Bone marrow (tissue), 2 donors: Measurements from ENCODE around the gene SLIT3.
"Not testable (repeated sequence)": the region's sequence is repeated elsewhere in the genome, so short reads cannot be mapped to it uniquely, and the experiment has no call there.

Experiments
- DNase-seq, 2 donors: peaks; one replicate each; lab custom pipeline; 2025; lab: John Stamatoyannopoulos, UW

SLIT3 gene

GRCh38 chr5:169142264-169142970 lies 158.5 kb downstream of the SLIT3 start:
- DNase-seq = no peak

DNA sequence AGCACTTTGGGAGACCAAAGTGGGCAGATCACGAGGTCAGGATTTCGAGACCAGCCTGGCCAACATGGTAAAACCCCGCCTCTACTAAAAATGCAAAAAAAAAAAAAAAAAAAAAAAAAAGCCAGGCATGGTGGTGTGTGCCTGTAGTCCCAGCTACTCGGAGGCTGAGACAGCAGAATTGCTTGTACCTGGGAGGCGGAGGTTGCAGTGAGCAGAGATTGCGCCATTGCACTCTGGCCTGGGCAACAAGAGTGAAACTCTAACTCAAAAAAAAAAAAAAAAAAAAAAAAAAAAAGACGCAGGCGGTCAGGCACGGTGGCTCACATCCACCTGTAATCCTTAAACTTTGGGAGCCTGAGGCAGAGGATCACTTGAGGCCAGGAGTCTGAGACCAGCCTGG lies 160.7 kb downstream of the SLIT3 start:
- not testable (repeated sequence) for DNase-seq

DNA sequence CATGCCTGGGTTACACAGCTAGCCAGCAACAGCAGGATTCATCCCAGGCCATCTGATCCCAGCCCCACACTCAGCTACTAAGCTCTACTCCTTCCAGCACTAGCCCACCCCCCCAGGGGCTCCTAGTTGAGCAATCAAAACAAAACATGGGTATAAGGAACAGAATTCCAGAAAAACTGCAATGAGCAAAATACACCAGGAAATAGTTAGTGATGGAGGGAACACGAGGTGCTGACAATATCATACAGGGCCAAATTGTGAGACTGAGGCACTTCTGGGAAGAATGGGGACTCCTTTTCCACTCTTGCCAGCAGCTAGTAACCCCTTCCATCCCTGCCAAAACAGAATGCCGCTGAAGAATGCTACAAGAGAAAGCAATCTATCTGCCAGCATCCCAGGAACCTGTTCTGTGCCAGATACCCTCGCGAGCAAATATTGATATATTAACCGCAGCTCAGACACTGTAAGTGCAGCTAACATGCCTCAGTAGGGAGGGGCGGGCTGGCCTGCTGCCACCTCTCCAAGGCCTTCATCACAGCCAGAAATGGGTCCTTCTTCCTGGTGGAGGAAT lies 161.4 kb downstream of the SLIT3 start:
- DNase-seq = no peak

GRCh38 chr5:169133531-169133930 lies 167.4 kb downstream of the SLIT3 start:
- DNase-seq = no peak

DNA sequence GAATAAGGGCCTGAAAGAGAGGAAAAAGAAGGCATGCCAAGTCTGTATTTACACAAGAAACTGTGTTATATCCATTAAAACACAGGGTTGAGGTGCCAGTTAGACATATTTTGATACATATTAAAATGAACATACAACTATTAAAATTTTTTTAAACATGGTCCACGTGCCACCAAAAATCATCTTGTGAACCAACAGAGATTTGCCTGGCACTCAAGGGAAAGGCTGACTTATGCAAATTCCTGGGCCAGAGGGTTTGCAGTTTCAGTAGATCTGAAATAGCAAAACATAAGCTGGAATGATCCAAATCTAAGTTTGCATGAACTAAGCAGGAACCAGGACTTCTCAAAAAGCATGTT lies 168.7 kb downstream of the SLIT3 start:
- no peak for DNase-seq

- DNase-seq = no peak
Measured at GRCh38 chr5:169131616-169132301, 169.2 kb downstream of the SLIT3 start.

DNA sequence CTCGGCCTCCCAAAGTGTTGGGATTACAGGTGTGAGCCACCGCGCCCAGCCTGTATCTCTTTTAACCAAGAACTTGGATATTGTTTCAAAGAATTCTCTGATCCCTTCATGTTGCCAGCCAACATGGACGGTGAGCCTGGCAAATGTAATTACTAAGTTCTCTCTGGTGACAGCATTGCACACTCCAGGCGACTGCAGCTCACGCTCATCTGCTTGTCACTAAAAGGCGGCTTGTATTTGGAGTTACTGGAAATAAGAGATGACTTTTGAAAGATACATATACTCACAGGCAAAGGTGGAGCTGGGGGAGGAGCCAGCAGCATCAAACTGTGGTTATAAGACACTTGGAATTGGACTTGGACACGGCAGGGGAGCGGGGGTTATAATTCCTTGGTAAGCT lies 172.3 kb downstream of the SLIT3 start:
- DNase-seq = no peak

DNA sequence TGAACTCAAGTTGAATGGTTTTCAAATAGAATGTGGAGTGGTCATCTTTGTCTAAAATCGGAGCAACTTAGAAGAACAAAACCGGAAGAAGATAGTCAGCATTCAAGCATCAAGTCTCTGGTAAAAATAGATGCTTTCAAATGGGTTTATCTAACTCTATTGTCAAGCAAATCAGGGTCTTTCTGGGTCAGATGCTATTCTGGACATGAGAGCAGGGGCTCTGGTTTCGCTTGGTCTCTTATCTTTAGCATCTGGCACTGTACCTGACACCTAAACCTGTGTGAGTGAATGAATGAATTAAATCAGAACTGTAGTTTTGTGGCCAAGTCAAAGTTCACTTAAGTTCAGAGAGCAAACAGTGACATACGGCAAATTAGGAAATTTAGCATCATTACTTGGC lies 173.5 kb downstream of the SLIT3 start:
- no peak for DNase-seq

GRCh38 chr5:169126481-169127021 lies 174.4 kb downstream of the SLIT3 start:
- no peak for DNase-seq

DNA sequence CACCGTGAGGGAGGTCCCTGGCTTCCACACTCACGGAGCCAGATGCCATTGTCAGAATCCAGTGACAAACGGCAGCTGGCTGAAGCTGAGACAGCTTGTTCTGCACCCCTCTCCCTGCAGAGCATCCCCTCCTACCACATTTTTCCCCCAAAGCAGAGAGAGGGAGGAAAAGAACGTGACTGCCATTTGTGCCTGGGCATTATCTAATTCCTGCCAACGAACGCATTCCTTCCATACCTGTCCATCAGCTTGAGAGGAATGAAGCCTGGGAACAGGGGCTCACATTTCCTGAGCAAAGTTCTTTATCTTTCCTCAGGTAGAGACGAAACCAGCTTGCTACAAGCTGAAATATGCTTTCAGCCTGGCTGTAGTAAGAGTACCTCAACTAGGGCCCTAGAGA lies 175.4 kb downstream of the SLIT3 start:
- no peak for DNase-seq

DNA sequence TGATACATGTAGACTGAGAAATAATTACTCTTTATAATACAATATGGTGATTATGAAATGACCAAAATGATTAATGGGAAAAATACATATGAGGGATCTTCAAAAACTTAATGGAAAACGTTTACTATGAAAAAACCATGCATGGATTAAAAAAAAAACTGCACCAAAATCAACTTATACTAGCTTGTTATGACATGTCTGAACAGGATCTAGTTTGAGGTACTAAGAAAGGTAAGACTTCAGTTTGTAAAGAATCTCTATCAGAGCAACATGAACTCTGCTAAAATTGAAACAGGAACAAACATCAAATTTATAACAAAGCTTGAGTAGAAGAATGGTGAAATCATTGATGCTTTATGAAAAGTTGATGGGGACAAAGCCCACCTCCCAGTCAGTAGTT lies 178.0 kb downstream of the SLIT3 start:
- DNase-seq = no peak

GRCh38 chr5:169121630-169122420 lies 179.1 kb downstream of the SLIT3 start:
- no peak for DNase-seq

GRCh38 chr5:169119288-169120048 lies 181.5 kb downstream of the SLIT3 start:
- no peak for DNase-seq

DNA sequence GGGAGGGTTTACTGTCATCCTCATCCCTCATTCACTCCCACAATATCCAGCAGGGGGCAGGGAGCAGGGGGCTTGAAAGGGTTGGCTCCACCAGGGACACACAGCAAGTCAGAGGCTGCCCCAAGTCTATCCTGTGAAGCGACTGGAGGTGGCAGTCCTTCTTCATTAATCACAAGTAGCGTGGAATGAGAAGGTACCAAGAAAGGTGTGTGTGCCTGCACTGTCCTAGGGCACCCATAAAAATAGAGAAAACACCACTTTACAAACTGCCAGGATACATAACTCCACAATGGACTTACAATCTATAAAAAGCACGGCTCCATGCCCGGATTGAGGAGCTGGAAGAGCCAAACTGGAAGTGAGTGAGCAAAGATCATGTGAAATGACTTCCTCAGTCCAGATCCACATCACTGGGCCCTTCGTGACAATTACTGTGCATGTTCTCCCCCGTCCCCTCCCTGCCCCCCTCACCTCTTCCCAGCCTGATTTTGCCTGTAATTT lies 183.9 kb downstream of the SLIT3 start:
- DNase-seq = no peak

DNA sequence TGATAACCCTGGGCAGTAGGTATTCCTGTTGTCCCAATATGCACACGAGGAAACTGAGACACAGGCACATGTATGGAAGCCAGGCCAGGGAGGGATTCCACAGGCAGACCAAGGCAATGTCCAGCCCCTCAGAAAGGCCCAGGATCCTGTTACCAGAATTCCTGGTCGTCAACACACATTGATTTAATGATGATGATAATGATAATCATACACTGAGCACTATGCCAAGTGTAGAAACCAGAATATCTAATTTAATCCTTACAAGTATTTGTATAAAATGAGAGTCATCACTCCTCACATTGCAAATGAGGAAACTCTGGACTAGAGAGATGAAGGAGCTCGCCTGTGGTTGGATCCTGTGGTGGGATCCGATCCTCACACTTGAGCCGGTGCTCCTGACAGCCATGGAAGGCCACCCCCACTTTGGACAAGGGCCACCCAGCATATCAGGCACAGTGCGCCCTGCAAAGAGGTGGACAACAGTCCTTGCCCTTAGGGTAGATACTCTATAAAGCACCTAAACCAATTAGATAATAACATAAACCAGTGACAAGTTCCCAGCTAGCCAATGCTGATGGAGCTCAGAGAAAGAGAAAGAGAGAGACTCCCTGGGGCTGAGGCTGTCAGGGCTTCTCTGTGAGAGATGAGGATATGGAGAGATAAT lies 185.3 kb downstream of the SLIT3 start:
- DNase-seq = no peak

- no peak for DNase-seq
Measured at GRCh38 chr5:169114466-169115065, 186.4 kb downstream of the SLIT3 start.

- DNase-seq = no peak
Measured at GRCh38 chr5:169112016-169112415, 188.9 kb downstream of the SLIT3 start.

DNA sequence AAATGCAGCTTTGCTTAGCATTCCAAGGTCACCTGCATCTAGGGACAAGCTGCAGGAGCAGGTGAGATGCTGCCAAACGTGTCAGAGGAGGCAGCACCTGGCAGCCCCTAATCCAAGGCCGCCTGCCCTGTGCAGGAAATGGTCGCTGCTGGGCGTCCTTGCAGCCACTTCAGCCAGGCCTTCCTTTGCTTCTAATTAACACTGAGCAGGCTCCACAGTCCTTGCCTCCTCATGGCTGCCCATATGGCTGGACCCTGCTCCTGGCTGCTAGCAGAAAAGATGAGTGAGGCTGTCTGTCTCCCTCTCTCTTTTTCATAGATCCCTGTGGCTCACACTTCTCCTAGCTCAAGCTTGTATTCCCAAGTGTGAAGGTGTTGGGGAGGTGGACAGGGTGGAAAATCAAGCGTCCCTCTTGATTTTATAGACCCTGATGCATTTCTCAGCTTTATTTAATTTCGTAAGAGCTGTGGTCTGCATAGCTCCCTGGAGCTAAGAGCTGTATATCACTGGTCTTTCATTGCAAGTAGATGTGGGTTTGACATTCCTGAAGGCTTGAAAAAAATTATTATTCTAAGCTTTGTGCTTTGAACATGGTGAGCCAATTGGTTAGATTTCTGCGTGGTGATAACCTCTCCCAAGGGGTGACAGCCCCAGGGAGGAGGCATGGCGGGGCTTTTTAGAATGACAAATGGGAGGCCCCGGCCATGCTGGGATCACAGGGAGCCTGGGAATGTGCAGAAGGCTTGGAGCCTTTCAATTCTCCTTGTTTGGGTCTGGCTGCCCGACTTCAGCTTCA lies 193.8 kb downstream of the SLIT3 start:
- no peak for DNase-seq

DNA sequence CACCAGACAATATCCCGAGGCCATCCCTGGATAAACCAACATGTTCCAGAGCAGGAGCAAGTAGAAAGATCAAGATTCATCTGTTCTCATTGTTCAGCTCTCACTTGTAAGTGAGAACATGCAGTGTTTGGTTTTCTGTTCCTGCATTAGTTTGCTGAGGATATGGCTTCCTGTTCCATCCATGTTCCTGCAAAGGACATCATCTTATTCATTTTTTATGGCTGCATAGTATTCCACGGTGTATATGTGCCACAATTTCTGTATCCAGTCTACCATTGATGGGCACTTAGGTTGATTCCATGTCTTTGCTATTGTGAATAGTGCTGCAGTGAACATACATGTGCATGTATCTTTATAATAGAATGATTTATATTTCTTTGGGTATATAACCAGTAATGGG lies 195.4 kb downstream of the SLIT3 start:
- not testable (repeated sequence) for DNase-seq
